Activated gamma-delta T cell (primary cell): Measurements from ENCODE around the gene KLHL3.

Source experiments
- DNase-seq: peaks from one replicate; lab custom pipeline; 2025; lab: John Stamatoyannopoulos, UW

The KLHL3 gene

GRCh38 chr5:137580030-137580429 is 155.9 kb downstream of the KLHL3 start:
- DNase-seq: no peak

- no peak for DNase-seq
Observed at GRCh38 chr5:137575847-137576246, 160.0 kb downstream of the KLHL3 start.

DNA sequence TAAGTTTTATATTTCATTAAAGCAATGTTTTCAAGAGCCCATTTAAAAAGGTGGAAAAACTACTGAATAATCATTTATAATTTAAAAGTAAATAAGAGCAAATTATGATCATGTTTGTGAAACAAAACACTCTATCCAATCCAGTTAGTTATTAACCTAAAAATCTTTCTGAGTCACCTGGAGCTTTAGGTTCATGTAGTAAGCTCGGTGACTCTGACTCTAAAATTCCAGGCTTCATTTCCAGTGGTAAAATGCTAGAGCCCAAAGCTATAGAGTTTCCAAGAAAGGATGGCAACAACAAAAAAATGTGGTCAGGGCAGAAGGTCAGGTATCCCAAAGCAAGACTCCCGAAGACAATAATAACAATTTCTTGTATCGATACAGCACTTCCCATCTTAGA is 160.7 kb downstream of the KLHL3 start:
- DNase-seq: no peak

- no peak for DNase-seq
Observed at GRCh38 chr5:137573376-137573775, 162.5 kb downstream of the KLHL3 start.

GRCh38 chr5:137572042-137572695 is 163.7 kb downstream of the KLHL3 start:
- no peak for DNase-seq

- DNase-seq: no peak
Observed at GRCh38 chr5:137570070-137570469, 165.8 kb downstream of the KLHL3 start.
